Breast epithelium (tissue), 4 donors: ENCODE data around the gene OR8G1. TPM values are rescaled to one million over a fixed set of nuclear protein-coding genes. Genes with fewer than 3 reads are reported as not detected.

Experiments used
- DNase-seq, 2 donors: peaks; one replicate each; pipeline ENCODE4 v3.0.0-alpha.2; 2019; ENCODE audit warnings: low spot score in 2 of 2
- H3K27ac ChIP-seq, 2 donors: fragments of 200-600 bp; sonication (generic) in 1 of 2; one replicate each; pipeline ENCODE4 v1.5.1; 2016 to 2019; ENCODE audit warnings: mild to moderate bottlenecking in 1 of 2
- H3K27me3 ChIP-seq, 2 donors: fragments of 200-600 bp; sonication (generic) in 1 of 2; one replicate each; pipeline versions ENCODE4 v1.5.1 to v1.6.0; 2017 to 2019; ENCODE audit warnings: control low read depth in 1 of 2, mild to moderate bottlenecking in 1 of 2
- H3K36me3 ChIP-seq: fragments of 200-600 bp; one replicate; pipeline ENCODE4 v1.5.1; 2019
- H3K4me1 ChIP-seq, 2 donors: fragments of 200-600 bp; sonication (generic); one replicate each; pipeline ENCODE4 v1.5.1; 2016 to 2019; ENCODE audit warnings: control low read depth in 1 of 2
- H3K4me3 ChIP-seq, 3 donors: fragments of 200-600 bp; sonication (generic); 1 replicate in 2 of 3; 2 replicates in 1 of 3; pipeline ENCODE4 v1.5.1; 2016 to 2019; ENCODE audit warnings: mild to moderate bottlenecking in 3 of 3, moderate library complexity in 2 of 3
- H3K9me3 ChIP-seq, 2 donors: fragments of 200-600 bp; sonication (generic) in 1 of 2; one replicate each; pipeline ENCODE4 v1.5.1; 2016 to 2019; ENCODE audit warnings: control low read depth in 1 of 2
- CTCF ChIP-seq, 3 donors: fragments of 450-650 bp; IDR thresholded peaks; one replicate each; pipeline ENCODE4 v1.5.1; 2016 to 2017; ENCODE audit warnings: antibody characterized with exemption in 3 of 3, mild to moderate bottlenecking in 3 of 3, moderate library complexity in 3 of 3
- POLR2A ChIP-seq: fragments of 450-650 bp; IDR thresholded peaks from one replicate; pipeline ENCODE4 v1.6.1; 2016; ENCODE audit warnings: antibody characterized with exemption, mild to moderate bottlenecking, moderate library complexity
- POLR2AphosphoS5 ChIP-seq, 3 donors: sonication (generic); formaldehyde crosslinking; IDR thresholded peaks; one replicate each; pipeline ENCODE4 v1.6.1; 2017; ENCODE audit warnings: antibody characterized with exemption in 3 of 3
- intact Hi-C: fragments of 100-400 bp; cut with DNase I; formaldehyde crosslinking; loops from one replicate; pipeline ENCODE4 v1.15.1; 2023; ENCODE audit warnings: low total_unique reads
- total RNA-seq, 3 donors: library from RNA; depleted of rRNA; stranded (reverse); fragments of >200 nt; gene quantifications; one replicate each; pipeline ENCODE4 v1.1.0, GENCODE V29; 2016

OR8G1 gene
- total RNA-seq, 3 donors from 2014 or later: not detected

- no peak overlapping the region for H3K4me3 ChIP-seq
- no peak overlapping the region for H3K27ac ChIP-seq
- no peaks in the 10 kb centered on the region for H3K4me1 ChIP-seq
- H3K27me3 ChIP-seq: no peaks in the 10 kb centered on the region
- no peak for DNase-seq
- intact Hi-C loops: no loop called here
- TF ChIP-seq CTCF (IDR thresholded peaks at IDR 0.05) (no peak), POLR2AphosphoS5 (IDR thresholded peaks at IDR 0.05) (no peak), POLR2A (no peak)
- H3K36me3 ChIP-seq: no peaks in the 10 kb centered on the region
- no peaks in the 10 kb centered on the region for H3K9me3 ChIP-seq
Measured at GRCh38 chr11:124204008-124204407, 36.9 kb upstream of the OR8G1 start.

GRCh38 chr11:124207102-124207792 lies 33.6 kb upstream of the OR8G1 start:
- no peak for DNase-seq
- TF ChIP-seq POLR2AphosphoS5 (IDR thresholded peaks at IDR 0.05): no peak
- no peak for TF ChIP-seq POLR2A
- no peak for TF ChIP-seq CTCF (IDR thresholded peaks at IDR 0.05)
- Histone ChIP-seq H3K27me3 (no peaks in the 10 kb centered on the region), H3K9me3 (no peaks in the 10 kb centered on the region), H3K27ac (no peak overlapping the region), H3K4me3 (no peak overlapping the region), H3K4me1 (no peaks in the 10 kb centered on the region), H3K36me3 (no peaks in the 10 kb centered on the region)
- intact Hi-C loops: no loop called here

GRCh38 chr11:124209824-124210357 lies 31.0 kb upstream of the OR8G1 start:
- DNase-seq: no peak
- Histone ChIP-seq H3K4me1 (no peaks in the 10 kb centered on the region), H3K36me3 (no peaks in the 10 kb centered on the region), H3K9me3 (no peaks in the 10 kb centered on the region), H3K27ac (no peak overlapping the region), H3K4me3 (no peak overlapping the region), H3K27me3 (no peaks in the 10 kb centered on the region)
- intact Hi-C loops: no loop called here
- TF ChIP-seq POLR2AphosphoS5 (IDR thresholded peaks at IDR 0.05): no peak
- no peak for TF ChIP-seq POLR2A
- no peak for TF ChIP-seq CTCF (IDR thresholded peaks at IDR 0.05)

- Histone ChIP-seq H3K27ac (no peak overlapping the region), H3K4me1 (no peaks in the 10 kb centered on the region), H3K36me3 (no peaks in the 10 kb centered on the region), H3K27me3 (no peaks in the 10 kb centered on the region), H3K9me3 (no peaks in the 10 kb centered on the region), H3K4me3 (no peak overlapping the region)
- DNase-seq: no peak
- TF ChIP-seq POLR2AphosphoS5 (IDR thresholded peaks at IDR 0.05): no peak
- TF ChIP-seq CTCF (IDR thresholded peaks at IDR 0.05): no peak
- TF ChIP-seq POLR2A: no peak
- intact Hi-C loops: no loop called here
Measured at GRCh38 chr11:124210421-124210820, 30.5 kb upstream of the OR8G1 start.

- H3K9me3 ChIP-seq: no peaks in the 10 kb centered on the region
- intact Hi-C loops: no loop called here
- TF ChIP-seq CTCF (IDR thresholded peaks at IDR 0.05) (no peak), POLR2A (no peak), POLR2AphosphoS5 (IDR thresholded peaks at IDR 0.05) (no peak)
- no peaks in the 10 kb centered on the region for H3K4me1 ChIP-seq
- H3K27ac ChIP-seq: no peak overlapping the region
- no peak overlapping the region for H3K4me3 ChIP-seq
- no peak for DNase-seq
- no peaks in the 10 kb centered on the region for H3K27me3 ChIP-seq
- no peaks in the 10 kb centered on the region for H3K36me3 ChIP-seq
Measured at GRCh38 chr11:124211321-124211720, 29.6 kb upstream of the OR8G1 start.
